GM18507 (cell line): Measurements from ENCODE around the gene DNASE1L2.
"Not testable (repeated sequence)": the region's sequence is repeated elsewhere in the genome, so short reads cannot be mapped to it uniquely, and the experiment has no call there.

ENCODE experiments used
- DNase-seq: peaks from one replicate; pipeline ENCODE4 v3.0.0; 2011; ENCODE audit warnings: low read depth; ENCODE audit not compliant: insufficient read length; ENCODE audit errors: extremely low spot score
- FAIRE-seq: peaks from 2 replicates; lab custom pipeline; 2011; peaks lifted over from hg19 to GRCh38; lab: Jason Lieb, UNC

DNASE1L2 gene

DNA sequence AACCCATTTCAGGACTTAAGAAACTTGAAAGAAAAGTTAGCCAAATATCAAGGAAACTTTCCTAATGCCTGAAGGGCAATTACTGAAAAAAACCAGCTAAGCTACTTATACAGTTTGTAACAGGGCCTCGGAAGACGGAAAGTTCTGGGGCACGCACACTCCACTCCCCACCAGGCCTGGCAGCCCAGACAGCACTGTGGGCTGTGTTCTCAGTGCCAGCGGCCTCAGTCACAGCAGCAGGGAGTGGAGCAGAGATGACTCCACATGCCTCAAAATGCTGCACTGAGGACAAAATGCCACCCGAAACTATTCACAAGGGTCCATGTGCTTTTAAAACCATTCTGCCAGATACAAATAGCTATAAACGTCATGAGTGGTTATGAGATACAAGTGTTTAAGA is 21.5 kb downstream of the DNASE1L2 start:
- FAIRE-seq (no peak), DNase-seq (no peak)

DNA sequence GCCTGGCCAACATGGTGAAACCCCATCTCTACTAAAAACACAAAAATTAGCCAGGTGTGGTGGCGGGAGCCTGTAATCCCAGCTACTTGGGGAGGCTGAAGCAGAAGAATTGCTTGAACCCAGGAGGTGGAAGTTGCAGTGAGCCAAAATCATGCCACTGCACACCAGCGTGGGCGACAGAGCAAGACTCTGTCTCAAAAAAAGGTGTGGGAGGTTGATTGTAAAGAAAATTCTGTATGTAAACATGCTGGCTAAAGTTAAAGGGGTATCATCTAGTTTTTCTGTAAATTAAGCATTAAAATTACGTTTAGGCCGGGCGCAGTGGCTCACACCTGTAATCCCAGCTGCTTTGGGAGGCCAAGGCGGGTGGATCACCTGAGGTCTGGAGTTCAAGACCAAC is 22.3 kb downstream of the DNASE1L2 start:
- FAIRE-seq, DNase-seq: not testable (repeated sequence)

DNA sequence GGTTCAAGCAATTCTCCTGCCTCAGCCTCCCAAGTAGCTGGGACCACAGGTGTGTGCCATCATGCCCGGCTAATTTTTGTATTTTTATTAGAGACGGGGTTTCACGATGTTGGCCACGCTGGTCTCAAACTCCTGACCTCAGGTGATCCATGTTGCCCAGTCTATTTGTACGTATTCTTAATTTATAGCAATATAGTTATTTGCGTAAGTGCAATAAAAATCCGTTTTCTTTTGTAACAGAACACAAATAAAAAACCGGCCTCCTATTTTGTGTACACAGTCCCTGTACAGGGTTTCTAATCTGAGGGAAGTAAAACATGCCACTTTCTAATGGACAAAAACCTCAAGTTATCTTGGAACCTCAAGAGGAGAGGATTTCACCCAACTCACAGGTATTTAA is 24.0 kb downstream of the DNASE1L2 start:
- no peak for DNase-seq
- no peak for FAIRE-seq

DNA sequence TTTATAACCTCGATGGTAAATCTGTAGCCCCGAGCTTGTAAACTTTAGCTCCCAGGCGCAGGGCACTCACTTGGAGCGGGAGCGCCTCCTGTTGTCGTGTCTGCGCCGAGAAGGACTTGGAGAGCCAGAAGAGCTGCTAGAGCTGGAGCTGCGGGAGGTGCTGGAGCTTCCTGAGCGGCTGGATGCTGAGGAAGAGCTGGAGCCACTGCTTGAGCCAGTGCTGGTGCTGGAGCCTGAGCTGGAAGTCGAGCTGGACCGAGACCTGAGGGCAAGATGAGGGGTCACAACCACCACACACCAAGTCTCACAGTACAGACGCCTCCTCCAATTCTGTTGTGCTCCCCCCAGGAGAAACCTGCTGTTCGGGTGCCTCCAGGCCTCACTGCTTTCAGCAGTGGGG is 26.8 kb downstream of the DNASE1L2 start:
- FAIRE-seq, DNase-seq: not testable (repeated sequence)

DNA sequence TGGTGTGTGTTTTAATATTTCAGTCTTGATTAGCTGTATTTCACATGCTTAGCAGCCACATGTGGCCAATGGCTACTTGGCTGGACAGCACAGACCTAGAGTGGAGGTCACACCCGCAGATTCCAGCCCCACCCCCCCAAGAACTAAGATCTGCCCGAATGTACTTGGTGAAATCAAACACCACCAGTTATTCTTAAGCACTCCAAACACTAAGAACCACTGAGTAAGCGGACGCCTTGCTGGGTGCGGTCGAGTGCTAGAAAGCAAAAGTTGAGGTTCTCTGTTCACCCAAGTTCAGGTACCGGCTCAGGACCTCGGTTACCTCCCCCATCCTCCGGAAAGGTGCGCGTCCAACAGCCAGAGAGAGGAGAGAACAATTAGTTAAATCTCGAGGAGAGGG is 30.6 kb downstream of the DNASE1L2 start:
- not testable (repeated sequence) for DNase-seq
- peak; percentile 12 for FAIRE-seq

DNA sequence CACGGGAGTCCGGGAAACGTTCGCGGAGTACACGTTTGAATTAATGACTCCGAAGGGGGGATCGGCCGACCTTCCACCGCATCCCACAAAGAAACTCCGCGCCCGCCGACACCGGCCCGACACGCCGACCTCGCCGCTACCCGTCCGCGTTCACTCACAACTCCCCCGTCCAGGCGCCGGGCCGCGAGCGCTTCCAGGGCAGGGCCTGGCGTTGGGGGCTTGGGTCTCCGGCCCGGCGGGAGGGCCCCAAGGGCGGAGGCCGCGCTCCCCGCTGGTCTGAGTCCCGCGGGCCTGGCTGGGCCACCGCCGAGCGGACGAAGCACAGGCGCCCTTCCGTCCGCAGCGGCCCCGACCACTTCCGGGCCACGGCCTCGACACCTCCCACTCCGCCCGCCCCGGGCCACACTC is 31.3 kb downstream of the DNASE1L2 start:
- DNase-seq = peak; percentile 38
- FAIRE-seq = not testable (repeated sequence)

DNA sequence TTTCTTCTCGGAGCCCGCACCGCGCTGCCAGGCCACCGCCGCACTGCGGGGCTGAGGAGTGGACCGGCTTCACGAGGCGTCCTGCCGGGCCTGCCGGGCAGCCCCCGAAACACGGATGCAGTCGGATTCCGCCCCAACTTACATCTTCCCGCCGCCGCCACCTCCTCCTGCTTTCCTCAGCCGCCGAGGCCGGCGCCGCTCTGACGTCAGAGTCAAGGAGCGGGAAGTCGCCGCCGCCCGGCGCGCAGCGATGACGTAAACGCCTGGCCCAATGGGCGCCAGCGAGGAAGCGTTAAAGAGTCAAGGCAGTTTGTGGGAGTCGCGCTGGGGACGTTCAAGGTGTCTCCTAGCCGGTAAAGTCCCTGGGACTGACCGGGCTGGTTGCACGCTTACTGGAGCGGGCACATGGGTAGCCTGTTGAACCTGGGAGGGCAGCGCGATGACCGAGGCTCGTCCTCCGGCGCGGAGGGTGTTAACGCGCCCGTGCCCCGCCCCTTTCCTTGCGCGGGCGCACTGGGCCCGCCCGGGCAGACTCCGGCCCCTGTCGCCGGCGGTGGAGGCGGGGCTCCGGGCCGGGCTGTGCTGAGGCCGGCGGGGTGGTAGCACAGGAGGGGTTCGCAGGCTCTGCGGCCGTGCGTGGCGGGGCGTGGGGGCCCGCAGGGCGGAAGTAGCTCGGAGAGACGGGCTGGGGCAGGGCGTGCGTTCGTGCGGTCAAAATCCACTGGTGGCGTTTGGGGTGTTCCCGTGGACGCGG is 31.8 kb downstream of the DNASE1L2 start, which contains the start of gene RNPS1:
Gene RNPS1, minus strand, starts transcription at position 214 of the 754 bp plus-strand sequence. CDS start 3,483 bp downstream, outside the sequence.
- FAIRE-seq (peak; percentile 83), DNase-seq (peak; percentile 97)

DNA sequence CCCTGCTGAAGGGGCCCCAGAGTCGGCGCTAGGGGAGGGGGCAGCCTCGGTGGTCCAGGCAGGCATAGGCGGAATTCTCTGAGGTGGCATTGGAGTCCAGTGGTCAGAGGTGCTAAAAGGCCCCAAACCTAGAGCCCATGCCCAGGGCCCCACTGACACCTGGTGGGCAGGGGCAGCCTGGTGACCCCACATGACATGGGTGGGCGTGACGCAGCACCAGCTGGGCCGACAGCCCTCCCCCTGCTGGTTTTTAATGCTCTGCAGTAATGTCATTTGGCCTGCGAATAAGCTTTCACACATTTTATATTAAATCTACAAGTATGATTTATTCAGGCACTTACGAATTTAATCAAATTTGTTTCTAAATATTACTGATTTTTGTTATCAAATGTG is 33.8 kb downstream of the DNASE1L2 start:
- FAIRE-seq (no peak), DNase-seq (no peak)

DNA sequence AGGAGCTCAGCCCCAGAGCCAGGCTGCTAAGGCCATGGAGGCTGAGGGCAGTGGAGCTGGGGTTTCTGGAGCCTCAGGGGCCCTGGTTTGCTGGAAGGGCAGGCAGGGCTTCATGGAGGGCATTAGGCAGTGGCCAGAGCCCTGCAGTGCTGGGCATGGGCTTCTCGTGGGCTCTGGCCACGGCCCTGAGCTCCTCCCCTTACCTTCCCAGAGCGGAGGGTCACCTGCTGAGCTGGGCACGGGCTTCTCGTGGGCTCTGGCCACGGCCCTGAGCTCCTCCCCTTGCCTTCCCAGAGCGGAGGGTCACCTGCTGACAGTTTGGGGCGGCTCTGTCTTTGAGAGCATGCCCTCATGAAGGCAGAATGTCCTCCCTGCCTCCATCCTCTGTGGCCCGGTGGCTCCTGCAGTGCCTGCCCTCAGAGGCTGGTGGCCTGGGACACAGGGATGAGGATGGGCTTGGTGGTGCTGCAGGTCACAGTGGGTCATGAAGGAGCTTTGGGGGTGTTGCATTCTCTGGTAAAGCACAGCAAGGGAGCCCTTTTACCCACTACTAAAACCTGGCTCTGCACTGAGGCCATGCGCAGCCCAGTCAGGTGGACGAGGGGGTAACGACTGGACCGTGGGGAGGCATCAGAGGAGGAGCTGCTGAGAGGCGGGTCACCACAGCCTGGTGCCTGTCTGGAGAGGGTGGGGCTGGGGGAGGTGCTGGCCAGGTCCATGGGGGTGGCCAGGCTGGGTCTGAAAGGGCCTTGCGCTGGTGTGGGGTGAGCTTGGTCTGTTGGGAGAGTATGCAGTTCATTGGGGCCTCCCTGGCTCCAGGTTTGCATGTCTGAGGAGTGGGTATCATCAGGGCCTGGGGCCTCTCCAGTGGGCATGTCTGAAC is 34.6 kb downstream of the DNASE1L2 start:
- FAIRE-seq (no peak), DNase-seq (no peak)

DNA sequence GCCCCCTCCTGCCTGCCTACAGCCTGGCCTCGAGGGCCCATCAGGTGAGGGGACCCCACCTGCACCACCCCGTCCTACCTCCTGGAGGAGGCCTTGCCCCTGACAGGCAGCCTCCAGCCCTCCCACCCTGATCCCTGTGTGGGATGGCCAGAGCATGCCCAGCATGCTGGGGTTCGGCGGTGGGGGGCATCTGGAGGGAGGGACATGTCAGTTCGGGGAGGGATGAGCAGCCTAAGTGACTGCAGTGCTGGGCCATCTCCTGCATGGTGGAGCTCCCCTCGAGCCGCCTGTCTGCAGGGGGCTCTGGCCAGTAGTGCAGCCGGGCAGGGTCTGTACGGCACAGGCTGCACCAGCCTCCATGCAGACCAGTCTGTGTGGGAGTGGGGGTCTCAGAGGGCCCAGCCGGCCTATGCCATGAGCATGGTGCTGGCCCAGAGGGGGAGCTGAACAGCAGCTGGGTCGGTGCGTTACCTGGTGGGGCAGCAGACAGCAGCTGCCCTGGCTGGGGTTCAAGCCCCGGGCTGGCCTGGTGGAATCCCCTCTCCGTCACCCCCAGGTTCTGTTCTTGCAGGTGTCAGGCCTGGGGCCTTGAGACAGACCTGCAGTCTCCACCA is 35.7 kb downstream of the DNASE1L2 start:
- DNase-seq (no peak), FAIRE-seq (no peak)

DNA sequence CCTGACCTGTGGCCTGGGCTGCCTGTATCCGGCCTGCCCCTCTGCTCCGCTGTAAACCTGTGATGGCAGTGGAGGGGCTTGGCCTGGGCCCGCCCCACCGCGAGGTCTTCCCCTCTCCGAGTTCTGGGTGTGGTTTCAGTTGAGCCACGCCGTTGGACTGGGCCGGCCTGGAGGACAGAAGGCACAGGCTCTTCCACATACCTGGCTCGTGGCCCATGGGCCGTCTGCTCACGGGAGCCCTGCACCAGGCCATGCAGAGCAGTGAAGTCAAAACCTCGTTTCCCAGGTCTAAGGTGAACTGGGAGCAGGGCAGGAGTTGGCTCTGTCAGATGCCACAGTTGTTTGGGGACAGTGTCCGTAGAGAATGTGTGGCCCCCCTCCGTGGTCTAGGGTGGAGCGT is 37.2 kb downstream of the DNASE1L2 start:
- DNase-seq = no peak
- FAIRE-seq = no peak

DNA sequence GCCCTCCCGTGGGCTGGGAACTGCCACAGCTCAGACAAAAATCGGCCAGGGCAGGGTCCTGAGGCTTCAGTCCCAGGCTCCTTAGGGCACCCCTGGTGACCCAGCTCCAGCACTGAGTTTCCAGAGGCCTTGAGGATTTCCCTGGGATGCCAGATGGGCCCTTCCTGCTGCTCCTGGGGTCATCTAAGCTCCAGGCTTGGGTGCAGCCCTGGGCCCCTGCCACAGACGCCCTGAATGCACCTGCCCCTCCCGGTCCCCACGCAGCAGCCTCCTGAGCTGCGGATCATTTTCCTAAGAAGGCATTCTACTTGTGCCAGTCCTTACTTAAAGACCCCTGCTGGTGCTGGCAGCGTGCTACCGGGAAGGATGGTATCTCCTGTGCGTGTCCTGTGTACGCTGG is 37.7 kb downstream of the DNASE1L2 start:
- FAIRE-seq (no peak), DNase-seq (no peak)

DNA sequence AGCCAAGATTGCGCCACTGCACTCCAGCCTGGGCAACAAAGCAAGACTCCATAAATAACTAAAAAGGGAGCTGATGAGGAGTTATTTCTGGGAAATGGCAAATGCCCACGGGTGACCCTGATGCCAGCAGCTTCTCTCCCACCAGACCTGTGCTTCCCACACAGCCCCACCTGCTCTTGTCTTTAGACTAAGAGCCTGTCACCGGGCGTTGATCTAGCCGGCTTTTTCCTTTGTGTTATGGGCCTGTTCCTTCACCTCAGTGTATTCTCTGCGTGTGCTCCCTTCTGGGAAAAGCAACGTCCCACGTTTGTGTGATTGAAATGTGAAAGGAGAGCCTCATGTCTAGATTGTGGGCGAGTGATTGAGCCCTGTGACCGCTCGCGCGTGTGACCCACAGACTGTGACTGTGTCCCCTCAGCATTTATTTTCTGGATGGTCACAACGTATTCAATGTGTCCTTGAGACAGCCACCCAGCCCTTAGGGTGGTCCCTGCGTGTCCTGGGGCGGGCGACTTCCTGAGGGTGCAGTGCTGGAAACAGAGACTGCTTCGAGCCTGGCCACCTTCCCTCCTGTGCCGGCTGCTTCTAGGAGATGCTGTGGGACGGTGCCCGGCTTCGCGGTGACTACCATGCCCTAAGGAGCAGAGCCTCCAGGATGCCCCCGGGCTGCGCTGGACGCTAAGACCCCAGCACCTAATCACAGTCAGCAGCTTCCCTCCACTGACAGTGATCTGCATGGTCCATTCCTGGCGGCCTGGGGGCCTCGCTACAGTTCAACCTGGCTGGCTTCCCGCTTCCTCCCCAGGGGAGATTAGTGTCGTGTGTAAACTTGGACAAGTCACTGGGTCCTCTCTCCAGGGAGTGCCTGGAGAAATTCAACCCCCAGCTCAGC is 39.5 kb downstream of the DNASE1L2 start:
- FAIRE-seq (no peak), DNase-seq (no peak)

DNA sequence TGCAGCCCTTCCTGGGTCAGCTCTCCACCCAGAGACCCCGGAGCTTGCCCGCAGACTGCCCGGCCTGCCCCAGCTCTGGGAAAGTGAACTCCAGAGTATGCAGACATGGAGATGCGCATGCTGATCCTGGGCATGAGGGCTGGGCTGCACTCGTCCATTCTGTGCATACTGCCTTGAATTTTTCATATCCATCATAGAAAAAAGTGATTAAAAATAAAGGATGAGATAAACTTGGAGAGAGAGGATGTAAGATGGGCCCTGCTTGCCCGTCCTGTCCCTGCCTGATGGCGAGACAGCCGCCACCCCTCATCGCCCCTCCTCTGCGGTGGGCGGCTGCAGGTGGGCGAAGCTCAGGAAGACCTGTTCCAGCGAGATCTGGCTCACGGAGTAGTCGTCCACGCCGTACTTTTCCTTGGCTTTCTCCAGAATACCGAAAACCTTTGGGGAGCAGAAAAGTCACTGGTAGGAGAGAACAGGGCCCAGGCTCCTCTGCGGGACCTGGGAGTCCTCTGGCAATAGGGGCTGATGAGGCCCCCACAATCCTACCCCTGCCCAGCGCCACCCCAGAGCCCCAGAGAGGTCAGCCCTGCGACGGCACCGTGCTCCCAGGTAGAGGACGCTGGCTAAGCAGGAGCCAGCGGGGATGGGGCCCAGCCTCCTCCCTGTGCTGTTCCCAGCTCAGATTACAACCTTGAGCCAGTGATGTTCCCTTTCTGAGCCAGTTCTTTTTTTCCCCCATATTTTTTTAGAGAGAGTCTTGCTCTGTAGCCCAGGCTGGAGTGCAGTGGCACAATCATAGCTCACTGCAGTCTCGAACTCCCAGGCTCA is 40.3 kb downstream of the DNASE1L2 start:
- no peak for DNase-seq
- FAIRE-seq = no peak

DNA sequence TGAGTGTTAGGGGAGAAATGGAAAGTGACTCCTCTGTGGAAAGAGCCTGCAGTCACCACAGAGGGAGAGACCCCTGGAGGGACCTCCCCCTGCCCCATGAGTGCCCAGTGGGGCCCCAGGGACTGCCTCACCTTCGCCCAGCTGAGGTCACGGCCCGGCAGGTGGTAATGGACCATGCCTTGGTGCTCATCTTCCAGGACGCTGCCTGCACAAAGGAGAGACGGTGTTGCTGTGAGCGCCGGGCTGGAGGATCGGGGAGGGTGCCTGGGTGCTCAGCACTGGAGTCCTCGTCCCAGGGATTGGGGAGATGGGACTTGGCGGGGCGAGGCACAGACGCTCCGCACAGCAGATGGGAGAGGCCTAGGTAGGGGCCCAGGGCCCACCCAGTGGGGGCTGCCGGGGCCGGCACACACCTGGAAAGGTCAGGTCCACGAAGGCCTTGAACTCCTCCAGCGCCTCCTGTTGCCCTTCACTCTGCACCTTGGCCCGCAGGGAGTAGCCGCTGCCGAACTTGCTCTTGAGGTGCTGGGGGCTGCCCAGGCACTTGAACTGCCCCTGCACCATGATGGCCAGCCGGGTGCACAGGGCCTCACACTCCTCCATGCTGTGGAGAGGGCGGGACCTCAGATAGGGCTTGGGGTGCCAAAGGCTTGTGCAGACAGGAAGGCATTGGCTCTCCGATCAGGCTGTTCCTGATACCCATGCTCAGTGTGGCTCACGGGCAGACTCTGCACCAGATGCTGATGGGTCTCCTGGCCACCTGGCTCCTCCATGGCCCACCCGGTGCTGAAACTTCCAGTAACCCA is 41.4 kb downstream of the DNASE1L2 start:
- no peak for FAIRE-seq
- DNase-seq = no peak

DNA sequence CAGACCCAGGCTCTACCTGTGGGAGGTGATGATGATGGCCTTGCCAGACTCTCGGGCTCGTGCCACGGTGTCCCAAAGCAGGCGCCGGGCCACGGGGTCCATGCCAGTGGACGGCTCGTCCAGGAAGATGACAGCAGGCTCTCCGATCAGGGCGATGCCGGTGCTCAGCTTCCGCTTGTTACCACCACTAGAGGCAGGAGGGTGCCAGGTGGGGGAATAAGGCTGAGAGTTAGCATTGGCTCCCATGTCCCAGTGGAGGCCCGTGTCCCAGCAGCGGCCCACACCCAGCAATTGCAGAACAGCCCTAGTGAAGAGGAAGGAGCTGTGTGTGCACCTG is 42.0 kb downstream of the DNASE1L2 start:
- DNase-seq = no peak
- no peak for FAIRE-seq

DNA sequence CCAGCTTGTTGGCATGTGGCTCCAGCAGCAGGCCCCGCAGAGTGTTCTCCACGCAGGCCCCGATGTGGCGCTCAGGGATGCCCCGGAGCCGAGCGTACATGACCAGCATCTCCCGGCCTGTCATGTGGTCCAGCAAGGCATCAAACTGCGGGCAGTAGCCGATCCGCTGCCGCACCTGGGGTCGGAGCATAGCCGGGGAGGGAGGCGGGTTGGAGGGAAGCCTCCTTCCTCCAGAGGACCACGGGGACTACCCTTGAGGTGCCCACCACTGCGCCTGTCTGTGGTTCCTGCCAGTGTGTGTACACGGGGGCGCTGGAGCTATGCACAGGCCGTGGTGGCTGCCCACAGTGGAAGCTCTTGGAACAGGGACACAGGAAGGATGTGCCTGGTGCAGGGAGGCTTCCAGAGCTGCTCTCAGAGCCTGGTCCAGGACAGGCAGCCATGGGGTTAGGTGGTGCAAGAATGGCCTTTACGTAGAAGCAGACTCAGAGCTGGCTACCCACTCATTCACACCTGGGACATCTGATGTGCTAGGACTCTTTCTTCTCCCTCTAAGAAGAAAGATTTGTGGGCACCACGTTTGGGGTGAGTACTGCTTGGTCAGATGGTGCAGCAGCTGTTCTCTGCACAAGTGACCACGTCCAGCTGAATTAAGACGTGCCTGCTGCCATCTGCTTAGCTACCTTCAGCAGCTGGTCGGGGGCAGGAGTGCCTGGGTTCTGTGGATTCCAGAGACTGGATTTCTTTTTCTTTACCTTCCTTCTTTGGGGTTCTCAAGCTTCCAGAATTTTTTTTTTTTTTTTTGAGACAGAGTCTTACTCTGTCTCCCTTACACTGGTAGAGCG is 42.9 kb downstream of the DNASE1L2 start:
- FAIRE-seq (no peak), DNase-seq (no peak)
